ENCODE results near the gene CNPY3. TPM values are rescaled to one million over a fixed set of nuclear protein-coding genes. Genes with fewer than 3 reads are reported as not detected.

The CNPY3 gene
- total RNA-seq, 1 experiment from 2014 or later: 56.0 TPM

DNA sequence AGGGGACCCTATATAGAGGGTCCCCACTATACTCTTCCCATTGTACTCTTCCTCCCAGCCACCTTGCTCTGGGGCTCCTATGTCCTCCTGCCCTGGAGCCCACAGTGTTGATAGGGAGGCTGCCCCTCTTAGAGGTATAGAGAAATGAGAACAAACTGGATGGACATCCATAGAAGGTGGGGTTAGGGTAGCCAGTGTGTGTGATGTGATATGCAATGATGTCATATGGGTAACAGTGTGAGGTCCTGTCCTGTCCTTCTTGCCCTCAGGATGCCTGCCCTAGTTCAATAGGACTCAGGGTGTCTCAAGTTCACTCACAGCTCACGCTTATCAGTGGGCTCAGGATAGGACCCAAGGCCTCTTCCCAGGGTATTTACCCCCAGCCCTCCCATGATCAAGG is 13.0 kb upstream of the CNPY3 start:
- no peak for DNase-seq
- Mint-ChIP-seq H3K9me3 (no peaks in the 10 kb centered on the region; a peak in 1 of 5 replicates), H3K4me3 (no peak overlapping the region), H3K4me1 (peaks cover under 1 to 1% of the 10 kb centered on the region in 2 experiments; a peak in 3 of 4 replicates), H3K27me3 (ENCODE audit: low read depth) (0 out of 2 replicates have a peak, but pooled peaks cover 1% of the 10 kb centered on the region), H3K27ac (no peak overlapping the region), H3K36me3 (ENCODE audit: insufficient read depth in 1 of 3, low read depth in 3 of 3) (no peaks in the 10 kb centered on the region)
- Histone ChIP-seq H4K20me1 (ENCODE audit: control insufficient read depth, insufficient read depth, insufficient read length) (no peaks in the 10 kb centered on the region), H4K5ac (ENCODE audit: insufficient read length, low read depth, low read length) (no peak overlapping the region), H3K4me2 (ENCODE audit: insufficient read depth, insufficient read length, low read length) (no peak overlapping the region), H4K91ac (ENCODE audit: insufficient read length, low read depth, low read length) (no peak overlapping the region), H2BK120ac (ENCODE audit: low read depth, low read length, poor library complexity, severe bottlenecking) (no peak overlapping the region), H3K4me1 (ENCODE audit: insufficient read depth, low read length) (no peaks in the 10 kb centered on the region), H2AK5ac (ENCODE audit: insufficient read length, low read length) (no peak overlapping the region), H3K23me2 (ENCODE audit: insufficient read length, low read depth, low read length, poor library complexity, severe bottlenecking) (no peaks in the 10 kb centered on the region), H3K79me1 (ENCODE audit: insufficient read depth, low read depth, low read length, poor library complexity, severe bottlenecking) (no peaks in the 10 kb centered on the region), H3K18ac (ENCODE audit: insufficient read length, low read depth, low read length) (no peak overlapping the region), H3K79me2 (ENCODE audit: insufficient read depth, low read length) (no peaks in the 10 kb centered on the region), H3K23ac (ENCODE audit: insufficient read length, low read depth, low read length) (no peak overlapping the region), H2AFZ (ENCODE audit: low read length) (no peak overlapping the region), H3K56ac (ENCODE audit: insufficient read length, low read depth, low read length) (no peak overlapping the region), H3K4ac (ENCODE audit: low read depth, low read length) (no peak overlapping the region), H3T11ph (ENCODE audit: low read length) (no peak overlapping the region), H2BK15ac (ENCODE audit: low read depth, low read length) (no peak overlapping the region), H4K8ac (replicated peaks; ENCODE audit: insufficient read length, low read depth, low read length) (no peak overlapping the region), H3K27ac (ENCODE audit: insufficient read length, low read depth, low read length) (no peak overlapping the region), H3K9ac (ENCODE audit: extremely low read depth, insufficient read length, low read length) (no peak overlapping the region), H3K9me3 (ENCODE audit: control insufficient read depth, low read depth, low read length) (no peaks in the 10 kb centered on the region), H3K14ac (ENCODE audit: insufficient read depth, low read length) (no peak overlapping the region), H3K27me3 (ENCODE audit: insufficient read depth, low read length) (no peaks in the 10 kb centered on the region), H2BK5ac (ENCODE audit: insufficient read length, low read length) (no peak overlapping the region), H2BK20ac (ENCODE audit: low read depth, low read length, poor library complexity, severe bottlenecking) (no peak overlapping the region), H2BK12ac (ENCODE audit: insufficient read length, low read depth, low read length) (no peak overlapping the region)
- no CpG with 5 or more reads among the region's 1 CpG for WGBS (ENCODE audit: extremely low coverage, insufficient read length, low lambda C conversion rate)
- TF ChIP-seq, protein P1, sequence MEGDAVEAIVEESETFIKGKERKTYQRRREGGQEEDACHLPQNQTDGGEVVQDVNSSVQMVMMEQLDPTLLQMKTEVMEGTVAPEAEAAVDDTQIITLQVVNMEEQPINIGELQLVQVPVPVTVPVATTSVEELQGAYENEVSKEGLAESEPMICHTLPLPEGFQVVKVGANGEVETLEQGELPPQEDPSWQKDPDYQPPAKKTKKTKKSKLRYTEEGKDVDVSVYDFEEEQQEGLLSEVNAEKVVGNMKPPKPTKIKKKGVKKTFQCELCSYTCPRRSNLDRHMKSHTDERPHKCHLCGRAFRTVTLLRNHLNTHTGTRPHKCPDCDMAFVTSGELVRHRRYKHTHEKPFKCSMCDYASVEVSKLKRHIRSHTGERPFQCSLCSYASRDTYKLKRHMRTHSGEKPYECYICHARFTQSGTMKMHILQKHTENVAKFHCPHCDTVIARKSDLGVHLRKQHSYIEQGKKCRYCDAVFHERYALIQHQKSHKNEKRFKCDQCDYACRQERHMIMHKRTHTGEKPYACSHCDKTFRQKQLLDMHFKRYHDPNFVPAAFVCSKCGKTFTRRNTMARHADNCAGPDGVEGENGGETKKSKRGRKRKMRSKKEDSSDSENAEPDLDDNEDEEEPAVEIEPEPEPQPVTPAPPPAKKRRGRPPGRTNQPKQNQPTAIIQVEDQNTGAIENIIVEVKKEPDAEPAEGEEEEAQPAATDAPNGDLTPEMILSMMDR (conservative IDR thresholded peaks at IDR 0.05): no peak

All from H9 (cell line).